ENCODE measurements around the gene KLRG1. TPM values are rescaled to one million over a fixed set of nuclear protein-coding genes. Genes with fewer than 3 reads are reported as not detected.
A peak's percentile ranks its signal among the peaks of the same experiment; 100 is the strongest.

KLRG1 gene
- total RNA-seq = 100 to 1,000 TPM in 1 of 3 donors, 10 to 100 TPM in 2; 76.3 to 165 (median 86.2) TPM
- 206 TPM for total RNA-seq (2013)

DNA sequence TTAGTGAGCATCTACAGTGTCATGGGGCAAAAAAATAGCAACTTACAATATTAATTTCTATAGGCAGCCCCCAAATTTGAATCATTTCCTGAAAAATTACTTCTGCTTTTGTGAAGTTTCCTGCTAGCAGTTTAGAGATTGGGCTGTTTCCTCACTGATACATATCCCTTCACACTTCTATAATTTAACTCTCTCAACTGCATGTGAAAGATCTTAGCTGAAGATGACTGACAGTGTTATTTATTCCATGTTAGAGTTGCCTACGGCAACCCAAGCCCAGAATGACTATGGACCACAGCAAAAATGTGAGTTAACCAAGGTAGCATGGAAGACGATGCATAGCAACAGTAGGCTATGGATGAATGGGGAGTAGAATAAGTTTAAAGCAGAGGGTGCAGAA, at the start of gene KLRG1:
Gene KLRG1, plus strand, starts transcription at position 134 of the 400 bp plus-strand sequence. Its CDS starts 90 bp downstream, at position 224.
- H3K36me3 ChIP-seq (ENCODE audit: control insufficient read depth, insufficient read depth, low read length) = peaks cover 2% of the 10 kb centered on the region
- no peaks in the 10 kb centered on the region for H3K36me3 Mint-ChIP-seq
- peak within 1 kb of the TSS; percentile 92 for H3K27ac ChIP-seq (ENCODE audit: low read length)
- TF ChIP-seq, protein P1, sequence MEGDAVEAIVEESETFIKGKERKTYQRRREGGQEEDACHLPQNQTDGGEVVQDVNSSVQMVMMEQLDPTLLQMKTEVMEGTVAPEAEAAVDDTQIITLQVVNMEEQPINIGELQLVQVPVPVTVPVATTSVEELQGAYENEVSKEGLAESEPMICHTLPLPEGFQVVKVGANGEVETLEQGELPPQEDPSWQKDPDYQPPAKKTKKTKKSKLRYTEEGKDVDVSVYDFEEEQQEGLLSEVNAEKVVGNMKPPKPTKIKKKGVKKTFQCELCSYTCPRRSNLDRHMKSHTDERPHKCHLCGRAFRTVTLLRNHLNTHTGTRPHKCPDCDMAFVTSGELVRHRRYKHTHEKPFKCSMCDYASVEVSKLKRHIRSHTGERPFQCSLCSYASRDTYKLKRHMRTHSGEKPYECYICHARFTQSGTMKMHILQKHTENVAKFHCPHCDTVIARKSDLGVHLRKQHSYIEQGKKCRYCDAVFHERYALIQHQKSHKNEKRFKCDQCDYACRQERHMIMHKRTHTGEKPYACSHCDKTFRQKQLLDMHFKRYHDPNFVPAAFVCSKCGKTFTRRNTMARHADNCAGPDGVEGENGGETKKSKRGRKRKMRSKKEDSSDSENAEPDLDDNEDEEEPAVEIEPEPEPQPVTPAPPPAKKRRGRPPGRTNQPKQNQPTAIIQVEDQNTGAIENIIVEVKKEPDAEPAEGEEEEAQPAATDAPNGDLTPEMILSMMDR (IDR thresholded peaks at IDR 0.05) = no peak
- peaks cover 68 to 71% of the 10 kb centered on the region in 2 donors for H3K4me1 Mint-ChIP-seq
- peak within 1 kb of the TSS; percentile 52 for H3K4me3 ChIP-seq (ENCODE audit: low read length)
- WGBS (ENCODE audit: insufficient coverage) = 9% methylated on average over 2 of the region's 2 CpGs
- H3K27ac Mint-ChIP-seq = peak within 1 kb of the TSS; percentile 90 to 96
- DNase-seq (peak in 1 of 2 donors; percentile 43), ATAC-seq (peak; percentile 53 to 75 (median 62))
- H3K4me3 Mint-ChIP-seq = peak within 1 kb of the TSS; percentile 94
- H3K27me3 ChIP-seq (ENCODE audit: control insufficient read depth, insufficient read depth, low read length) = no peaks in the 10 kb centered on the region
- peaks cover 45% of the 10 kb centered on the region for H3K4me1 ChIP-seq (ENCODE audit: control insufficient read depth, insufficient read depth, low read length)
- H3K27me3 Mint-ChIP-seq (ENCODE audit: low read depth in 2 of 2) = no peaks in the 10 kb centered on the region
- intact Hi-C loops (cut with micrococcal nuclease) = loop anchor here (2.0 kb wide), 2 partner anchors 39 to 49 kb away; no protein-coding TSS in a partner anchor
- no peaks in the 10 kb centered on the region for H3K9me3 Mint-ChIP-seq
- H3K9me3 ChIP-seq (ENCODE audit: control insufficient read depth, insufficient read depth, low read length) = no peaks in the 10 kb centered on the region

DNA sequence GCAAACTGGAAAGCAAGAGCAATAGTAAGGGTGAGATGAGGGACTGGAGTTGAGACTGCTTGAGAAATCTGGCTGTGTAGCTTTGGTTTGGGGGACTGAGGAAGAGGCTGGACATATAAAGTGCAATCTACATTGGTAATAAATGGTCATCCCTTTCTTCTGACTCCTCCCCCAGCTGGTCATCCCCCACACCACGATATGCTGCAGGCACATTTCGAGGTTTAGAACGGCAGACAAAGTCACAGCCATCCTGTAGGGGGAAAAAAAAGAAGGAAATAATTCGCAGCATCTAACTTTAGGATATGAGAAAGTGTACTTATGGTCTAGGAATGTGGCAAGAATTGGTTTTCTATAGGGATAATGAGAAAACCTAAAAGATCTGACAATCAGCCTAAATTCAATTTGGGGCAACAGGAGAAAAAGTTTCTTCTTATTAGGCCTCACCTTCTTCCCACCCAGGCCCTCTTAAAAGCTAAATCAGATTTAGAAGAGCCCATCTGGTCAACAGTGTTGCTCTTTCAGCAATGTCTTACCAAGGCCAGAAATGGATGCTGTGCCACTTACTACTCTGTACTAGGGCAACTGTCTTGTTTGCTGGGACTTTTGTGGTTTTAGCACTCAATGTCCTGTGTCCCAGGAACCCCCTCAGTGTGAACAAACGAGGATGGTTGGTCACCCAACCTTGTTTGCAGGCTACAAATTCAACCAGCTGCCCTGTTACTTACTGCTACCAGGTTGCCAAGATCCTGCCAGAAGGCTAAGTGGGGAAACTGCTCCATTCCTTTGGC, 47.5 kb upstream of the KLRG1 start:
- Histone ChIP-seq H3K4me3 (ENCODE audit: low read length) (no peak overlapping the region), H3K27ac (ENCODE audit: low read length) (no peak overlapping the region), H3K27me3 (ENCODE audit: control insufficient read depth, insufficient read depth, low read length) (no peaks in the 10 kb centered on the region), H3K9me3 (ENCODE audit: control insufficient read depth, insufficient read depth, low read length) (no peaks in the 10 kb centered on the region), H3K36me3 (ENCODE audit: control insufficient read depth, insufficient read depth, low read length) (peaks cover 53% of the 10 kb centered on the region), H3K4me1 (ENCODE audit: control insufficient read depth, insufficient read depth, low read length) (peaks cover 4% of the 10 kb centered on the region)
- TF ChIP-seq, protein P1 (IDR thresholded peaks at IDR 0.05) = no peak
- Mint-ChIP-seq H3K36me3 (no peaks in the 10 kb centered on the region), H3K9me3 (no peaks in the 10 kb centered on the region), H3K27me3 (ENCODE audit: low read depth in 2 of 2) (no peaks in the 10 kb centered on the region), H3K4me1 (peaks cover 17 to 29% of the 10 kb centered on the region in 2 donors), H3K4me3 (no peak overlapping the region), H3K27ac (peak overlapping the region; percentile 32 to 74)
- ATAC-seq = no peak
- WGBS (ENCODE audit: insufficient coverage) = 72% methylated on average over 4 of the region's 5 CpGs
- no peak for DNase-seq
- intact Hi-C loops (cut with micrococcal nuclease) = no loop called here

DNA sequence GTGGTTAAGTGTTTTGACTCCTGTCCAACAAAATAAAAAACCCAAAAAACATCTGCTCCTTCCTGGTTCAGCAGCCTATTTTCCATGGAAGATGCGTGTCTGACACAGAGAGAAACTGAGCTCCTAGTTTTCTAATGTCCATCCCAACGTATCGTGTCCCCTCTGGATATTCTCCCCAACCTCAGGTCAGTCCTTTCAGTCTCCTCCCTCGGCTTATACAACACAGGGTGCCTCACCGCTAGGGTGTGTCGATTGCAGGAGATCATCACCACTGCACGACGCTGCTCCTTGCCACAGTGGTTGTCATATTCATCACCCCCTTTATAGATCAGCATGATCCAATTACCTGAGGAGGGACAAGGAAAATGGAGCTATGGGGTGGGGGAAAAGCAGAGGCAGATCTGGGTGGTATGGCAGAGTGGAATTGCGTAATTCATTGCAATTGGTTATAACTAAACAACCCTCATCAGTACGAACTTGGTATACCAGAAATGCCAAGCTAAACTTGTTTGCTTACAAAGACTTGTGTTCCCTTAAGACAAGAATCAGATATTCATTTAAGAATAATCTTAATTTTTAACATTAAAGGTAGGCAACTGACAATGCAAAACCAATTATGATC, 45.7 kb upstream of the KLRG1 start:
- Histone ChIP-seq H3K27me3 (ENCODE audit: control insufficient read depth, insufficient read depth, low read length) (no peaks in the 10 kb centered on the region), H3K9me3 (ENCODE audit: control insufficient read depth, insufficient read depth, low read length) (no peaks in the 10 kb centered on the region), H3K4me1 (ENCODE audit: control insufficient read depth, insufficient read depth, low read length) (peaks cover 12% of the 10 kb centered on the region), H3K27ac (ENCODE audit: low read length) (no peak overlapping the region), H3K36me3 (ENCODE audit: control insufficient read depth, insufficient read depth, low read length) (peaks cover 50% of the 10 kb centered on the region), H3K4me3 (ENCODE audit: low read length) (no peak overlapping the region)
- Mint-ChIP-seq H3K9me3 (no peaks in the 10 kb centered on the region), H3K4me3 (no peak overlapping the region), H3K36me3 (no peaks in the 10 kb centered on the region), H3K27me3 (ENCODE audit: low read depth in 2 of 2) (no peaks in the 10 kb centered on the region), H3K27ac (no peak overlapping the region), H3K4me1 (peaks cover 33 to 47% of the 10 kb centered on the region in 2 donors)
- ATAC-seq = no peak
- intact Hi-C loops (cut with micrococcal nuclease) = no loop called here
- WGBS (ENCODE audit: insufficient coverage) = 94% methylated on average over 7 of the region's 10 CpGs
- no peak for DNase-seq
- TF ChIP-seq, protein P1 (IDR thresholded peaks at IDR 0.05) = no peak

Data from natural killer cell (primary cell).